GM12874 (cell line): ENCODE results near the gene FAM89B.
A peak's percentile ranks its signal among the peaks of the same experiment; 100 is the strongest.

Experiments
- CTCF ChIP-seq: IDR thresholded peaks from 2 replicates; pipeline ENCODE4 v1.5.1; 2011; ENCODE audit warnings: low read depth, mild to moderate bottlenecking, control low read depth, low read length, moderate library complexity; ENCODE audit not compliant: insufficient read depth

Gene FAM89B

GRCh38 chr11:65588199-65589054, 16.1 kb downstream of the FAM89B start:
- TF ChIP-seq CTCF, result peak; percentile 90

- no peak for TF ChIP-seq CTCF
These were observed 17.3 kb downstream of the FAM89B start for GRCh38 chr11:65589444-65590239.

- TF ChIP-seq CTCF, result no peak
These were observed 18.0 kb downstream of the FAM89B start for GRCh38 chr11:65590240-65590738.

- TF ChIP-seq CTCF, result no peak
These were observed 19.9 kb downstream of the FAM89B start for GRCh38 chr11:65591939-65592857.

GRCh38 chr11:65592858-65593517, 20.6 kb downstream of the FAM89B start:
- TF ChIP-seq CTCF, result no peak

GRCh38 chr11:65593518-65594414, 21.4 kb downstream of the FAM89B start:
- peak; percentile 74 for TF ChIP-seq CTCF
